GM12872 (cell line): Measurements from ENCODE around the gene PGS1.

Experiments used
- TF ChIP-seq, protein P1 (sequence below): IDR thresholded peaks from 3 replicates; pipeline ENCODE4 v1.5.1; 2011; ENCODE audit warnings: low read depth, mild to moderate bottlenecking, low read length, moderate library complexity; ENCODE audit not compliant: insufficient read depth

PGS1 gene

DNA sequence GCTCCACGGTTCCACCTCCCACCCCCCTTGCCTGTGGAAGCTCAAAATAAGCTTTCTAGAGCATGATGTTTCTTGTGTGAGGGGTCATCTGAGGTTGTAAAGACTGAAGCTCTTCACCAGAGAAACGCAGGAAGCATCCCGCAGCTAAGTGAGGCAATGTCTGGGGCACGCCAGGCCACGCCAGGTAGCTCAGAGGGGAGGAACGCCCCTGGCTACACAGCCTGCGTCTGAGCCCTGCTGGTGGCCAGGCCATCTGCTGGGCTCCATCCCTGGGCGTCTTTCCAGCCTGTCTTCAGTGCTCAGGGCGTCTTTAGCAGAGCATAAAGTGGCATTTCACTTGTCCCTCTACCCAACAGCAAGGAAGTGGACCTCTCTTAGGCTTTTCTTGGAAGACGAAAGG, 33.8 kb upstream of the PGS1 start:
- TF ChIP-seq, protein P1, sequence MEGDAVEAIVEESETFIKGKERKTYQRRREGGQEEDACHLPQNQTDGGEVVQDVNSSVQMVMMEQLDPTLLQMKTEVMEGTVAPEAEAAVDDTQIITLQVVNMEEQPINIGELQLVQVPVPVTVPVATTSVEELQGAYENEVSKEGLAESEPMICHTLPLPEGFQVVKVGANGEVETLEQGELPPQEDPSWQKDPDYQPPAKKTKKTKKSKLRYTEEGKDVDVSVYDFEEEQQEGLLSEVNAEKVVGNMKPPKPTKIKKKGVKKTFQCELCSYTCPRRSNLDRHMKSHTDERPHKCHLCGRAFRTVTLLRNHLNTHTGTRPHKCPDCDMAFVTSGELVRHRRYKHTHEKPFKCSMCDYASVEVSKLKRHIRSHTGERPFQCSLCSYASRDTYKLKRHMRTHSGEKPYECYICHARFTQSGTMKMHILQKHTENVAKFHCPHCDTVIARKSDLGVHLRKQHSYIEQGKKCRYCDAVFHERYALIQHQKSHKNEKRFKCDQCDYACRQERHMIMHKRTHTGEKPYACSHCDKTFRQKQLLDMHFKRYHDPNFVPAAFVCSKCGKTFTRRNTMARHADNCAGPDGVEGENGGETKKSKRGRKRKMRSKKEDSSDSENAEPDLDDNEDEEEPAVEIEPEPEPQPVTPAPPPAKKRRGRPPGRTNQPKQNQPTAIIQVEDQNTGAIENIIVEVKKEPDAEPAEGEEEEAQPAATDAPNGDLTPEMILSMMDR = no peak

DNA sequence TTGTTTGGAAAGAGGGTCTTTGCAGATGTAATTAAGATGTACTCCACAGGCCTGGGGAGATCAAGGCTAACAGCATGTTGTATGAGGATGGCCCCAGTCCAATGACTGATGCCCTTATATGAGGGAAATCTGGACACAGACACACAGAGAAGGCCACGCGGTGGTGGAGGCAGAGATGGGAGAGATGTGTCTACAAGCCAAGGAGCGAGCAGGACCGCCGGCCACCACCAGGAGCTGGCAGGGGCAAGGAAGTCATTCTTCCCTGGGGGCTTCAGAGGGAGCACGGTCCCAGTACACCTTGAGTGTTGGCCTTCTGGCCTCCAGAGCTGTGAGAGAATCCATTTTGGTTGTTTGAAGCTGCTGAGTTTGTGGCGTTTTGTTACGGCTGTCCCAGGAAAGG, 33.3 kb upstream of the PGS1 start:
- TF ChIP-seq, protein P1 = no peak

DNA sequence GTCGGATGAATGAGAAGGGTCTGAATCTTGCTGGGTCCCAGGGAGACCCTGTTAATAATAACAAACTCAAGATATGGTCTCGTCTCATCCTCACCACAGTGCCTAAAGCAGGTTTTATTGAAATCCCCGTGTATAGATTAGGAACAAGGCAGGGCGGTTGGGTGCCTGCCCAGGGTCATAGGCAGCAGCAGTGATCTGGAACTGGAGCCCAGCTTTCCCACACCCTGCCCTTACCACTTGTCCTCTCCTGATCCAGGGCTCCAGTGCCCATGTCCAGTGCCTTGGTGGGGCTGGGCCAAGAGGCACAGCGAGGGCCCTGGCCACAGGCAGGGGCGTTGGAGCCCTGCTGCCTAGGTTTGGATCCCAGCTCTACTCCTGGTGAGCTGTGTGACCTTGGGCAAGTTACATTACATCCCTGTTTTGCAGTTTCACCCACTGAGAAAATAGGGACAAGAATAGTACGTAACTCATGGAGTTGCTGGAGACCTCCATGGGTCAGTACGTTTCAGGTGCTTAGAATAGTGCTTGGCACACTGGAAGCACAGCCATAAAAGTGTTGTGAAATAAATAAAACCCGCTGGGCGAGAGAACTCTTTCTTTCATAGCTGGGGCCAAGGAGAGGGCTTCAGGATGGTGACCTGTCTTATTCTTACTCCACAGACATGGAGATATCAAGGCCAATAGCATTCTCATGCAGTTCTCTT, 32.5 kb upstream of the PGS1 start:
- TF ChIP-seq, protein P1 = no peak

DNA sequence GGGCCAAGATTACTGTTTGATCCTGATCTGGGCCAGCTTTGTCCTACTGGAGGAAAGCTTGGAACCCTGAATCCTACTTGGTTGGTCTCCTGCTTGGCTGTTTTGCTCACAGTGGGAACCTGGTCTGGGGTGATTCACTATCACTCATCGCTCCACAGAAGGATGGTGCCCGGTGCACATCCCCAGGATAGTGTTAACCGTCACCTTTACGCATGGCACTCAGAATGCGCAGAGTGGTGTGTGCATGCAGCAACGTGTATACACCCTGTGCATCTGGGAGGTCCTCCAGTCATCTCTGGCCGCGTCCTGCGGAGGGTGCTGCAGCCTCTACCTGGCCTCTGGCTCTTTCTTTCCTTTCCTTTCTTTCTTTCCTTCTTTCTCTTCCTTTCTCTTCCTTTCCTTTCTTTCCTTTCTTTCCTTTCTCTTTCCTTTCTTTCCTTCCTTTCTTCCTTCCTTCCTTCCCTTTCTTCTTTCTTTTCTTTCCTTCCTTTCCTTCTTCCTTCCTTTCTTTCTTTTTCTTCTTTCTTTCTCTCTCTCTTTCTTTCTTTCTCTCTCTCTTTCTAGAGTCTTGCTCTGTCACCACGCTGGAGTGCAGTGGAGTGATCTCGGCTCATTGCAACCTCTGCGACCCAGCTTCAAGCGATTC, 31.7 kb upstream of the PGS1 start:
- TF ChIP-seq, protein P1 = no peak

DNA sequence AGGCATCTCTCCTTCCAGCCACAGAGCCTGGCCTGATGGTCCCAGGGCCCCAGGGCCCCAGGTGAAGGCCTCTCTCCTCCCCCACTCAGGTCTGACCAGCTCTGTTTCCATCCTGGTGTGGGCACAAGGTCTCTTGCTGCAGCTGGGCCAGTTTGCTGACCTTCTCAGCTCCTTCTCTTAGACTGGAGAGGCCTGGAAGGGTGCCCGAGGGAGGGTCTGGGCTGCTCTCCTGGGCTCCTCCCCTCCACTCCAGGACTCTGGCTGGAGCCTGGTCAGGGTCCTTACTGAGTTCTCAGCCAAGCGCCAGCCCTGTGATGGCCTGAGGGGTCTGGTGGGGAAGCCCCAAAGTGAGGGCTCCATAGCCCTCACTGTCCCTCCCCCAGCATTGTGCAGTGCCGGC, 31.0 kb upstream of the PGS1 start:
- TF ChIP-seq, protein P1 = no peak

DNA sequence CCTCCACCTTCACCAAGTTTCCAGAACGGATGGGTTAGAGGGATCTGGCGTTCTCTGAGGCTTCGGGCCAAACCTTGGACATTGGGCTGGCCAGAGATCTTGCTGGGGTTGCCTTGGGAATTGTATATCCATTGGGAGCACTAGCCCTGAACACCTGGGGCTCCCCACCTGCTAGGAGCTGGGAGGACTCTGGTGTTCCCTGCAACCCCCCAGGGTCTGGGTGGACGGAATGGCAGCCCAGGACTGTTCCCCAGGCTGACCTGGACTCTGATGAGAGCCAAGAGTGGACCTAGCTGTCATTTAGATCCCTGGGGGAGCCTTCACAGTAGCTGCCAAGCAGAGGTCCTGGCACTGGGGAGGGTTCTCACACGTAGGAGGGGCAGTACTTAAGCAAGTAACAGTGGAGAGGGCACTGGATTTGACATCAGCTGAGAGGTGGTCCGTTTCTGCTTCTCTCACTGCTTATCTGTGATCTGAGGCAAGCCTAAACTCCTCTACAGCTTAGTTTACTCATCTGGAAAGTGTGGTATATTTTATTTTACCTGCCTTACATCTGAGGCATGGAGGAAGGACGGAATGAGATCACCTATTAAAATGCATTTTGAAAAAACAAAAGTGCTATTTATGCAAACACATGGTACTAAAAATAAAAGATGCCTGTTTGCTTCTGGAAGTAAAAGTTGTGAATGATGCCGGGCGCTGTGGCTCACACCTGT, 30.2 kb upstream of the PGS1 start:
- TF ChIP-seq, protein P1 = no peak

DNA sequence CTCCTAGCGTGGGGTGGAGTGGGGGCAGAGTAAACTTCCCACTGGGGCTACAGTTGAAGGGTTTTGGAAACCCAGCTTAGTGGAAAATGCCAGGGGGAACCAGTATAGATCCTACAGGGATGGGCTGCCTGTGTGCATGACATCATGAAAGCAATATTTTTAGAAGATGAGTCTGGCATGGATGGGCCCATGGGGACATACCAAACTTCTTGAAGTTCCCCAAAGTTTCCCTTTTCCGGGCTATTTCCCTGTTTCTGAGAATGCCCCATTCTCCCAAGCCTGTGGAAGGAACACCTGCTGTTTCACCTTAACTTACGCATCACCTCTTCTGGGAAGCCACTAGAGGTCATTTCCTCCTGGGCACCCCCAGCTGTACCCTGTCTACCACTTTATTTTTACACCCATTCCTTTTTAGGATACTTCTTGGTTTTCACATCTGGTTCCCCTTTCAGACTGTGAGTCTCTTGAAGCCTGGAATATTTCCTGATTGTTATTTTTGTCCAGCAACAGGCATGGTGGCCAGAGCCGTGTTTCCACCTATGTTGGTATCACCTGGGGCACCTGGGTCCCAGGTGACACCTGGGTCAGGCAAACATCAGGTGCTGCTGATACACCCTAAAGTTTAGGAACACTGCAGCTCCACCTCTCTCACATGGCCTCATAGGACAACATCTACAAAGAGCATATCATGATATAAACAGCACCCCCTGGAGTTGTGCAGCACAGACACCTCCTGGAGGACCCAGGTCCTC, 28.4 kb upstream of the PGS1 start:
- TF ChIP-seq, protein P1 = peak; percentile 22; the same call in 1 of the 3 replicates
